Progenitor cell of endocrine pancreas (in vitro differentiated cells): Measurements from ENCODE around the gene DOHH. TPM values are rescaled to one million over a fixed set of nuclear protein-coding genes. Genes with fewer than 3 reads are reported as not detected.

ENCODE experiments used
- DNase-seq: peaks from one replicate; pipeline ENCODE4 v3.0.0; 2021; ENCODE audit warnings: low spot score; ENCODE audit not compliant: unreplicated experiment
- H3K27ac Mint-ChIP-seq: 2 replicates; pipeline ENCODE4 v1.8.0; 2021; ENCODE audit warnings: mild to moderate bottlenecking, moderate library complexity, mixed read lengths
- H3K27me3 Mint-ChIP-seq: 2 replicates; pipeline ENCODE4 v1.8.0; 2021; ENCODE audit warnings: mixed read lengths
- H3K36me3 Mint-ChIP-seq: 2 replicates; pipeline ENCODE4 v1.8.0; 2022; ENCODE audit warnings: mixed read lengths; ENCODE audit not compliant: insufficient read depth
- H3K4me1 Mint-ChIP-seq: 2 replicates; pipeline ENCODE4 v1.8.0; 2021; ENCODE audit warnings: low read depth, mixed read lengths
- H3K4me3 Mint-ChIP-seq: 2 replicates; pipeline ENCODE4 v1.8.0; 2021; ENCODE audit warnings: low read depth, mild to moderate bottlenecking, moderate library complexity, mixed read lengths
- H3K9me3 Mint-ChIP-seq: 2 replicates; pipeline ENCODE4 v1.8.0; 2021; ENCODE audit warnings: low read depth, mixed read lengths
- CTCF ChIP-seq: fragments of 200-600 bp; sonication (generic); IDR thresholded peaks from one replicate; pipeline ENCODE4 v1.5.0; 2021; ENCODE audit warnings: antibody characterized with exemption, mild to moderate bottlenecking; ENCODE audit not compliant: unreplicated experiment
- total RNA-seq: library from RNA; stranded (reverse); gene quantifications from 2 replicates; pipeline ENCODE4 v1.2.1, GENCODE V29; 2021

DOHH gene
- total RNA-seq, 1 donor from 2014 or later: 9.9 TPM

- Mint-ChIP-seq H3K4me1 (peaks cover 9% of the 10 kb centered on the region), H3K27me3 (peaks cover 29% of the 10 kb centered on the region), H3K27ac (no peak overlapping the region), H3K9me3 (no peaks in the 10 kb centered on the region), H3K4me3 (no peak overlapping the region), H3K36me3 (peaks cover 2% of the 10 kb centered on the region)
- TF ChIP-seq CTCF: no peak
- no peak for DNase-seq
These were observed 58.5 kb downstream of the DOHH start for GRCh38 chr19:3441986-3442329.

- peaks cover 27% of the 10 kb centered on the region for H3K27me3 Mint-ChIP-seq
- TF ChIP-seq CTCF: no peak
These were observed 59.1 kb downstream of the DOHH start for GRCh38 chr19:3441089-3441985.

More at GRCh38 chr19:3441089-3441985, 59.1 kb downstream of the DOHH start:
- Mint-ChIP-seq H3K36me3 (peaks cover 2% of the 10 kb centered on the region), H3K27ac (no peak overlapping the region), H3K4me1 (peaks cover 9% of the 10 kb centered on the region), H3K4me3 (no peak overlapping the region), H3K9me3 (no peaks in the 10 kb centered on the region)
- no peak for DNase-seq

Other genes with a start within 250 kb of the DOHH start
- gene NFIC, start 134.1 kb downstream of the DOHH start, total RNA-seq: 4.5 and 6.8 TPM in 2 replicates
- gene SMIM24, start 20.1 kb downstream of the DOHH start, total RNA-seq: 1.3 and 1.6 TPM in 2 replicates
- not detected in 2 replicates for gene SMIM44, start 17.2 kb downstream of the DOHH start, total RNA-seq
- gene FZR1, start 5.6 kb upstream of the DOHH start, total RNA-seq: 61.3 and 70.5 TPM in 2 replicates
- gene TEKTIP1, start 38.5 kb upstream of the DOHH start, total RNA-seq: 3.8 and 4.0 TPM in 2 replicates
- gene MFSD12, start 56.9 kb upstream of the DOHH start, total RNA-seq: 71.5 and 75.1 TPM in 2 replicates
- 72.8 and 79.7 TPM in 2 replicates for gene HMG20B, start 72.3 kb upstream of the DOHH start, total RNA-seq
- not detected in 2 replicates for gene GIPC3, start 84.8 kb upstream of the DOHH start, total RNA-seq
- gene TBXA2R, start 106.2 kb upstream of the DOHH start, total RNA-seq: not detected in 2 replicates
- gene CACTIN, start 126.1 kb upstream of the DOHH start, total RNA-seq: 33.4 and 43.9 TPM in 2 replicates
- gene PIP5K1C, start 199.8 kb upstream of the DOHH start, total RNA-seq: 49.7 and 51.7 TPM in 2 replicates
- gene TJP3, start 207.7 kb upstream of the DOHH start, total RNA-seq: 36.3 and 40.7 TPM in 2 replicates